WERI-Rb-1 (cell line): ENCODE results near the gene TMEM128.
A peak's percentile ranks its signal among the peaks of the same experiment; 100 is the strongest.

ENCODE experiments used
- DNase-seq: peaks from one replicate; pipeline ENCODE4 v3.0.0-alpha.2; 2020
- H3K27ac ChIP-seq: fragments of 250-450 bp; sonication (Bioruptor Pico); 2 replicates; pipeline ENCODE4 v1.5.1; 2020; ENCODE audit warnings: mild to moderate bottlenecking, moderate library complexity
- H3K27me3 ChIP-seq: fragments of 250-450 bp; sonication (Bioruptor Pico); 2 replicates; pipeline ENCODE4 v1.5.1; 2021; ENCODE audit warnings: mild to moderate bottlenecking, low read depth, moderate library complexity; ENCODE audit not compliant: insufficient read depth, severe bottlenecking
- H3K36me3 ChIP-seq: fragments of 250-450 bp; sonication (Bioruptor Pico); 2 replicates; pipeline ENCODE4 v1.5.1; 2020; ENCODE audit warnings: mild to moderate bottlenecking, moderate library complexity
- H3K4me3 ChIP-seq: 2 replicates; pipeline ENCODE4 v1.5.1; 2011; ENCODE audit warnings: low read depth, mild to moderate bottlenecking, control low read depth, low read length
- H3K9me3 ChIP-seq: fragments of 250-450 bp; sonication (Bioruptor Pico); 2 replicates; pipeline ENCODE4 v1.5.1; 2021; ENCODE audit warnings: mild to moderate bottlenecking, moderate library complexity; ENCODE audit not compliant: severe bottlenecking
- TF ChIP-seq, protein P1 (sequence below): IDR thresholded peaks from 2 replicates; pipeline ENCODE4 v1.5.1; 2011; ENCODE audit warnings: low read depth, mild to moderate bottlenecking, control low read depth, inconsistent platforms, low read length

The TMEM128 gene

DNA sequence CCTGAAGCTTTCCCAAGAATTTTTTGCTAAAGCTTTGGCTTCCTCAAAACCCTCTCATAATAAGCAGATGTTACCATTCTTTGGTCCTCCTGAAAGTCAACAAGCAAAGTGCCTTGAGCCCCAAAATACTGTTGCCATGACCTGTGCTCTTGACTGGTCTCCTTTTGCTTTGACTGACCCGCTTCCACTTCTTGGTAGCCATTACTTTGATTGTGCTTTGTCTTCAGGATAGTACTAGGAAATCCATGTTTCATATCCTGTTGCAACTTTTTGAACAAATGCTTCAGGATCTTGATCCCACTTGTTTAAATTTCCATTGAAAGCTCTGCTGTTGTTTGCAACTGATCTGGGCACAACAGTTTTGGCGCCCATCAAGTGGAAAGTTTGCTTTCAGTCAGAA, 14.4 kb downstream of the TMEM128 start:
- Histone ChIP-seq H3K4me3 (no peak overlapping the region), H3K36me3 (no peaks in the 10 kb centered on the region), H3K27ac (no peak overlapping the region), H3K9me3 (peaks cover 6% of the 10 kb centered on the region), H3K27me3 (no peaks in the 10 kb centered on the region)
- no peak for DNase-seq
- TF ChIP-seq, protein P1, sequence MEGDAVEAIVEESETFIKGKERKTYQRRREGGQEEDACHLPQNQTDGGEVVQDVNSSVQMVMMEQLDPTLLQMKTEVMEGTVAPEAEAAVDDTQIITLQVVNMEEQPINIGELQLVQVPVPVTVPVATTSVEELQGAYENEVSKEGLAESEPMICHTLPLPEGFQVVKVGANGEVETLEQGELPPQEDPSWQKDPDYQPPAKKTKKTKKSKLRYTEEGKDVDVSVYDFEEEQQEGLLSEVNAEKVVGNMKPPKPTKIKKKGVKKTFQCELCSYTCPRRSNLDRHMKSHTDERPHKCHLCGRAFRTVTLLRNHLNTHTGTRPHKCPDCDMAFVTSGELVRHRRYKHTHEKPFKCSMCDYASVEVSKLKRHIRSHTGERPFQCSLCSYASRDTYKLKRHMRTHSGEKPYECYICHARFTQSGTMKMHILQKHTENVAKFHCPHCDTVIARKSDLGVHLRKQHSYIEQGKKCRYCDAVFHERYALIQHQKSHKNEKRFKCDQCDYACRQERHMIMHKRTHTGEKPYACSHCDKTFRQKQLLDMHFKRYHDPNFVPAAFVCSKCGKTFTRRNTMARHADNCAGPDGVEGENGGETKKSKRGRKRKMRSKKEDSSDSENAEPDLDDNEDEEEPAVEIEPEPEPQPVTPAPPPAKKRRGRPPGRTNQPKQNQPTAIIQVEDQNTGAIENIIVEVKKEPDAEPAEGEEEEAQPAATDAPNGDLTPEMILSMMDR: no peak

DNA sequence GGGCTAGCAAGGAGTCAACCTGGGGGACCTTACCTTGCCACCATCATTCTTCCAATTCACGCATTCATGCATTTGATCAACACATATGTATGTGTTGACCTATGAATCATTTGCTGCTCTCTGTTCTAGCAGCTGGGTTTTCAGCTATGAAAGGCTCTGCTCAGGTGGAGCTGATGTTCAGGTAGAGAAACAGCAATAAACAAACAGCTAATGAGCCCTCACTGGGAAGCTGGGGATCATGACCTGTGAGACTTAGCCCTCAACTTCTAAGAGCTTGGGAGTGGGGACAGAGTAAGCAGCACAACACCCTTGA, 19.7 kb downstream of the TMEM128 start:
- Histone ChIP-seq H3K27me3 (peaks cover 20% of the 10 kb centered on the region), H3K9me3 (peaks cover 2% of the 10 kb centered on the region), H3K27ac (no peak overlapping the region), H3K4me3 (no peak overlapping the region), H3K36me3 (no peaks in the 10 kb centered on the region)
- DNase-seq: no peak
- TF ChIP-seq, protein P1: no peak

DNA sequence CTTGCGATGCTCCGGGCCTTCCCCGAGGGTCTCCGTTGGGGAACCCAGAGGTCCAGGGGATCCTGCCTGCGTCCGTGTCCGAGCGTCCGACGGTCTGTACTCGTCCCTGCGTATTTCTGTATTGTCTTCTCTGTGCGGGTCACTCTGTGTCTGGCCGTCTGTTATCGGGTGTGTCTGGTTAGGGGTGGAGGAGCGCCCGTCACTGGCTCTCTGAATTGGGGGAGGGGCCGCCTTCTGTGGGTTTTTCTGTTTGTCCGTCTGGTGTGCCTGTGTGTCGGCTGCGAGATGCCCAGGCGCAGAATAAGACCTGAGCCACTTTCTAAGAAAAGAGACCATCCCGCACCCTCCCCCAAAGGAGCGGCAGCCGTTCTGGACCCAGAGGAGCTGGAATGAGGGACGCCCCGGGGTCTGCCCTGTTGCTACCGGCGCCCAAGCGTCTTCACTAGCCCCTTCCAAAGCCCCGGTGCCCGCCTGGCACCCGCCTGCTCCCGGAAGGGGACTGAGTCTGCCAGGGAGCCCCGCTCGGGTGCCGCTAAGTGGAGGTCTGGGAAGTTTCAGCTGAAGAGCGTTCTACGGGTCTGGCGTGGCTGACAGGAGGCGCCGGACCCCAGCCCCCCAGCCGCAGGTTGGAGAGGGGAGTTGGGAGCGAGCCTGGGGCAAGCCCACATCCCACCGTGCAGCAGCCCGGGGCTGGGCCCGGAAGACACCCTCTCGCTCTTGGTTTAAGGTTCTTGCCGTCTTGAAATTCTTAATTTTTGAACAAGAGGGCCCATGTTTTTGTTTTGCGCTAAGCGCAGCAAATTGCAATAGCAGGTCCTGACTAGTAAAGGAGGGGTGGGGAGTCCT, 20.3 kb downstream of the TMEM128 start:
- Histone ChIP-seq H3K4me3 (no peak overlapping the region), H3K9me3 (no peaks in the 10 kb centered on the region), H3K27ac (no peak overlapping the region), H3K36me3 (no peaks in the 10 kb centered on the region), H3K27me3 (peaks cover 24% of the 10 kb centered on the region)
- TF ChIP-seq, protein P1: no peak
- DNase-seq: no peak

DNA sequence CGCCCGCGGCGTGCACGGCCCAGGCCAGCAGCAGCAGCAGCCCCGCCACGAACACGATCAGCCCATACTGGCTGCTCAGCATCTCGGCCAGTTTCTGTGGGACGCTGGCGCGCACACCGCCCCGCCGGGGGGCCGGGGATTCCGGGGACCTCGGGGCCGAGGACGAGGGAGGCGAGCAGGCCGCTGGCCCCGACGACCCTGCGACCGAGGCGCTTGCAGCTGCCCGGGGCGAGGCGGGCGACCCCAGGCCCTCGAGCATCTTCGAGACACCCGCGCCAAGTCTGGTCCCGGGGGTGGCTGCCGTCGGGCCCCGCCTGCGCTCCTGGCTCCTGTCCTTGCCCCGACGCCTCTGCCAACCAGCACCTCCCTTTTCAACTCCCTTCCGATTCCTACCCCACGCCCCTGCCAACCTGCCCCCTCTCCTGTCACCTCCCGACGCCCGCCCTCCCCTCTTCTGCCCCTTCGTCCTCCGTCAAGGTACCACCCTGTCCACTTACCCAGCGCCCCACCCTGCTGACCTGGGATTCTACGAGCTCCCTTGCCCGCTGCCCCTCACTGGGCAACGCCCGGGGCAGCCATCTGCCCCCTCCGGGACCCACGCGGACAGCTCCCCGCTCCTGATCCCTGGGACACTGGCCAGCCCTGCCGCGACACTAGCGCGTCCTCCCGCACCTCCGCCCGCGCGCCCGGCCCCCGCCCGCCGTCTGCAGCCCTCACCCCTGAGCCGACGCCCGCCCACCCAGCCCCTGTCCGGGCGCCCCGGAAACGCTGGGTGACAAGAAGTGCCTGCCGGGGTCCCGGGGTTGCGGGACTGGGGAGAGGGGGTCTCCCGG, 21.2 kb downstream of the TMEM128 start, which contains the start of gene OTOP1:
TSS of gene OTOP1 (minus strand) at position 324 of the 833 bp plus-strand sequence. CDS start at position 259, 65 bp downstream.
- TF ChIP-seq, protein P1: no peak
- H3K9me3 ChIP-seq: no peaks in the 10 kb centered on the region
- no peak within 1 kb of the TSS for H3K27ac ChIP-seq
- H3K36me3 ChIP-seq: no peaks in the 10 kb centered on the region
- H3K27me3 ChIP-seq: peaks cover 25% of the 10 kb centered on the region
- no peak for DNase-seq
- peak within 1 kb of the TSS; percentile 18; the same call in 1 of the 2 replicates for H3K4me3 ChIP-seq

DNA sequence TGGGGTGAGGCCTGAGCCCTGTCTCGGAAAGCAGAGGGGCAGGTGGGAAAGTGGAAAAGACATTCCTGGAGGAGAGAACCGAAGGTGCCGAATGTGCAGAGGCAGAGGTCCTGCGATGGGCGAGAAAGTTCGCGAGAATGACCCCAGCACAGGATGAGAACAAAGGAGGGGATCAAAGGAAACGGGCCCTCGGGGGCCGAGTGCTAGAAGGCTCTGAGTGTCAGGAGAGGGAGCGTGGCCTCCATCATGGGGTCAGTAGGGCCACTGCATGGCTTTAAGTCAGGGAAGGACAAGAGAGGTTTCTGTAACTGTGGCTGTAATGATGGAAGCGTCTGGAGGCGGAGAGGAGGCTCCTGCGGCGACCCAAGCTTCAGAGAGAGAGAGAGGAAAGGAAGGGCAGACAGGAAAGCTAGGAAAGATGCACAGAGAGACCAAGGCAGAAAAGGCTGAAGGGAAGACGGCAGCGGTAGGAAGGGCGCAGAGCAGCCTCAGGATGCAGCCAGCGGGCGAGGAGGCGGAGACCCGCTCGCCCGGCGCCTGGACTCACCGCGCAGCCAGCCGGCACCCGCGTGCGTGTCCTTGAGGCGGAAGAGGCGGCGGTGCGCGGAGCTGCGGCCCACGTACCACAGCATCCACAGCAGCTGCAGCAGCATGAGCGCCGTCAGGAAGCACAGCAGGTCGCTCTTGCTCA, 22.0 kb downstream of the TMEM128 start:
- TF ChIP-seq, protein P1: no peak
- H3K9me3 ChIP-seq: no peaks in the 10 kb centered on the region
- no peaks in the 10 kb centered on the region for H3K36me3 ChIP-seq
- peak; percentile 17 for DNase-seq
- H3K4me3 ChIP-seq: peak overlapping the region; percentile 18; the same call in 1 of the 2 replicates
- no peak overlapping the region for H3K27ac ChIP-seq
- peaks cover 30% of the 10 kb centered on the region for H3K27me3 ChIP-seq
